Measurements from ENCODE around the gene RGS10.
A peak's percentile ranks its signal among the peaks of the same experiment; 100 is the strongest.

The RGS10 gene

GRCh38 chr10:119488675-119489074, 53.8 kb downstream of the RGS10 start:
- no peaks in the 10 kb centered on the region for H3K27me3 Mint-ChIP-seq
- no peaks in the 10 kb centered on the region for H3K36me3 Mint-ChIP-seq (ENCODE audit: low read depth)
- ATAC-seq: no peak
- no peak overlapping the region for H3K4me3 Mint-ChIP-seq
- peaks cover 34% of the 10 kb centered on the region for H3K4me1 Mint-ChIP-seq
- DNase-seq: no peak
- H3K27ac Mint-ChIP-seq: peak overlapping the region; percentile 27
- H3K9me3 Mint-ChIP-seq: no peaks in the 10 kb centered on the region

GRCh38 chr10:119483839-119484238, 58.7 kb downstream of the RGS10 start:
- no peak for ATAC-seq
- no peaks in the 10 kb centered on the region for H3K27me3 Mint-ChIP-seq
- no peak overlapping the region for H3K27ac Mint-ChIP-seq

GRCh38 chr10:119483001-119483400, 59.5 kb downstream of the RGS10 start:
- DNase-seq: no peak
- peaks cover 18% of the 10 kb centered on the region for H3K4me1 Mint-ChIP-seq
- H3K4me3 Mint-ChIP-seq: no peak overlapping the region
- H3K27me3 Mint-ChIP-seq: no peaks in the 10 kb centered on the region
- ATAC-seq: no peak
- H3K36me3 Mint-ChIP-seq (ENCODE audit: low read depth): no peaks in the 10 kb centered on the region
- no peaks in the 10 kb centered on the region for H3K9me3 Mint-ChIP-seq
- no peak overlapping the region for H3K27ac Mint-ChIP-seq

More at GRCh38 chr10:119483839-119484238, 58.7 kb downstream of the RGS10 start:
- Mint-ChIP-seq H3K4me1 (peaks cover 16% of the 10 kb centered on the region), H3K9me3 (no peaks in the 10 kb centered on the region), H3K4me3 (no peak overlapping the region), H3K36me3 (ENCODE audit: low read depth) (no peaks in the 10 kb centered on the region)
- DNase-seq: no peak

GRCh38 chr10:119481781-119482426, 60.6 kb downstream of the RGS10 start:
- no peak overlapping the region for H3K27ac Mint-ChIP-seq
- no peaks in the 10 kb centered on the region for H3K36me3 Mint-ChIP-seq (ENCODE audit: low read depth)
- no peak for ATAC-seq
- no peak overlapping the region for H3K4me3 Mint-ChIP-seq
- H3K9me3 Mint-ChIP-seq: no peaks in the 10 kb centered on the region
- H3K4me1 Mint-ChIP-seq: peaks cover 29% of the 10 kb centered on the region
- no peaks in the 10 kb centered on the region for H3K27me3 Mint-ChIP-seq
- DNase-seq: no peak

- Mint-ChIP-seq H3K4me1 (peaks cover 35% of the 10 kb centered on the region), H3K9me3 (no peaks in the 10 kb centered on the region), H3K27ac (no peak overlapping the region), H3K36me3 (ENCODE audit: low read depth) (no peaks in the 10 kb centered on the region), H3K4me3 (no peak overlapping the region), H3K27me3 (no peaks in the 10 kb centered on the region)
- DNase-seq (no peak), ATAC-seq (no peak)
These were observed 61.9 kb downstream of the RGS10 start for GRCh38 chr10:119480667-119481066.

GRCh38 chr10:119479532-119479931, 63.0 kb downstream of the RGS10 start:
- H3K27ac Mint-ChIP-seq: peak overlapping the region; percentile 53
- no peaks in the 10 kb centered on the region for H3K9me3 Mint-ChIP-seq
- no peak overlapping the region for H3K4me3 Mint-ChIP-seq
- ATAC-seq (no peak), DNase-seq (no peak)
- H3K27me3 Mint-ChIP-seq: no peaks in the 10 kb centered on the region
- peaks cover 35% of the 10 kb centered on the region for H3K4me1 Mint-ChIP-seq
- H3K36me3 Mint-ChIP-seq (ENCODE audit: low read depth): no peaks in the 10 kb centered on the region

GRCh38 chr10:119478811-119479341, 63.6 kb downstream of the RGS10 start:
- Mint-ChIP-seq H3K36me3 (ENCODE audit: low read depth) (no peaks in the 10 kb centered on the region), H3K27me3 (no peaks in the 10 kb centered on the region), H3K27ac (peak overlapping the region; percentile 53), H3K9me3 (peaks cover 2% of the 10 kb centered on the region), H3K4me3 (peak overlapping the region; percentile 62), H3K4me1 (peaks cover 35% of the 10 kb centered on the region)
- DNase-seq: no peak
- ATAC-seq: no peak

GRCh38 chr10:119478111-119478802, 64.3 kb downstream of the RGS10 start:
- ATAC-seq (peak; percentile 98), DNase-seq (peak; percentile 61)
- Mint-ChIP-seq H3K36me3 (ENCODE audit: low read depth) (no peaks in the 10 kb centered on the region), H3K27me3 (no peaks in the 10 kb centered on the region), H3K4me1 (peaks cover 35% of the 10 kb centered on the region), H3K27ac (peak overlapping the region; percentile 53), H3K9me3 (peaks cover 4% of the 10 kb centered on the region), H3K4me3 (peak overlapping the region; percentile 62)

- Mint-ChIP-seq H3K4me3 (no peak overlapping the region), H3K36me3 (ENCODE audit: low read depth) (no peaks in the 10 kb centered on the region), H3K4me1 (peaks cover 35% of the 10 kb centered on the region), H3K27me3 (no peaks in the 10 kb centered on the region), H3K9me3 (peaks cover 4% of the 10 kb centered on the region), H3K27ac (no peak overlapping the region)
- ATAC-seq (no peak), DNase-seq (no peak)
These were observed 65.1 kb downstream of the RGS10 start for GRCh38 chr10:119477444-119477843.

- ATAC-seq (no peak), DNase-seq (no peak)
- no peak overlapping the region for H3K27ac Mint-ChIP-seq
- H3K9me3 Mint-ChIP-seq: peaks cover 4% of the 10 kb centered on the region
- peaks cover 34% of the 10 kb centered on the region for H3K4me1 Mint-ChIP-seq
- no peak overlapping the region for H3K4me3 Mint-ChIP-seq
- H3K36me3 Mint-ChIP-seq (ENCODE audit: low read depth): no peaks in the 10 kb centered on the region
- H3K27me3 Mint-ChIP-seq: no peaks in the 10 kb centered on the region
These were observed 67.9 kb downstream of the RGS10 start for GRCh38 chr10:119474606-119475005.

- Mint-ChIP-seq H3K9me3 (peaks cover 4% of the 10 kb centered on the region), H3K27me3 (no peaks in the 10 kb centered on the region), H3K4me3 (no peak overlapping the region), H3K27ac (no peak overlapping the region), H3K36me3 (ENCODE audit: low read depth) (no peaks in the 10 kb centered on the region), H3K4me1 (peaks cover 26% of the 10 kb centered on the region)
- DNase-seq: no peak
- ATAC-seq: no peak
These were observed 68.7 kb downstream of the RGS10 start for GRCh38 chr10:119473771-119474170.

GRCh38 chr10:119470920-119471702, 71.4 kb downstream of the RGS10 start:
- H3K36me3 Mint-ChIP-seq (ENCODE audit: low read depth): no peaks in the 10 kb centered on the region
- no peak overlapping the region for H3K27ac Mint-ChIP-seq
- H3K27me3 Mint-ChIP-seq: no peaks in the 10 kb centered on the region
- no peak overlapping the region for H3K4me3 Mint-ChIP-seq
- no peak for ATAC-seq
- no peak for DNase-seq
- peaks cover 13% of the 10 kb centered on the region for H3K4me1 Mint-ChIP-seq
- peaks cover 4% of the 10 kb centered on the region for H3K9me3 Mint-ChIP-seq

GRCh38 chr10:119469846-119470245, 72.7 kb downstream of the RGS10 start:
- DNase-seq: no peak
- no peak for ATAC-seq
- Mint-ChIP-seq H3K4me3 (no peak overlapping the region), H3K36me3 (ENCODE audit: low read depth) (no peaks in the 10 kb centered on the region), H3K27me3 (no peaks in the 10 kb centered on the region), H3K4me1 (peaks cover 11% of the 10 kb centered on the region), H3K27ac (no peak overlapping the region), H3K9me3 (peaks cover 4% of the 10 kb centered on the region)

GRCh38 chr10:119469325-119469707, 73.2 kb downstream of the RGS10 start:
- H3K4me3 Mint-ChIP-seq: no peak overlapping the region
- H3K27me3 Mint-ChIP-seq: no peaks in the 10 kb centered on the region
- ATAC-seq (no peak), DNase-seq (no peak)
- peaks cover 4% of the 10 kb centered on the region for H3K9me3 Mint-ChIP-seq
- no peaks in the 10 kb centered on the region for H3K36me3 Mint-ChIP-seq (ENCODE audit: low read depth)
- peaks cover 11% of the 10 kb centered on the region for H3K4me1 Mint-ChIP-seq
- H3K27ac Mint-ChIP-seq: no peak overlapping the region
